T-helper 2 cell treated with Interferon-gamma antibody and Interleukin-4, amounts not matched to agents 100 ng/mL and 5 ng/mL, for 36 hours (primary cell): ENCODE data around the gene SPRR4. TPM values are rescaled to one million over a fixed set of nuclear protein-coding genes. Genes with fewer than 3 reads are reported as not detected.

Experiments
- intact Hi-C: fragments of 100-400 bp; cut with micrococcal nuclease; formaldehyde crosslinking; loops from one replicate; pipeline ENCODE4 v1.15.1; 2023
- total RNA-seq: library from RNA; stranded (reverse); gene quantifications from 2 replicates; pipeline ENCODE4 v1.2.3, GENCODE V29; 2022

Gene SPRR4, protein sequence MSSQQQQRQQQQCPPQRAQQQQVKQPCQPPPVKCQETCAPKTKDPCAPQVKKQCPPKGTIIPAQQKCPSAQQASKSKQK
- not detected in 2 replicates for total RNA-seq

DNA sequence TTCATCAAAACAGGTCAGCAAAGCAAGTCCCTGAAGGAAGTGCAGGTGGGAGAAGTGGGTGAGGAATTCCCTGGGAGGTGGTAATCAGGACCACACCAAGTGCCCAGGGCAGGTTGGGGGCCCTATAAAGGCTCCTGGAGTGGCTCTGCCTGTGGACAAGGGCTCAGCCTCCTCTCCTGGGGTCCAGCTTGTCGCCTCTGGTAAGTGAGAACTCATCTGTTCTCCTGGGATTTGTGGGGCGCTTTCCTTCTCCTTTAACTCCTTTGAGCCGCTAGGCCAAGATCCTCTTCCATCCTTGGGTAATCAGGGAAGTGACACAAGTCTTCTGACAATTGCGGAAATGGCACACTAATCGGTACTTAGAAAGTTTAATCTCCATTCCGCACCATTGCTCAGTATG lies at the start of gene SPRR4:
Gene SPRR4 (plus strand): TSS at position 154 of the 400 bp plus-strand sequence. CDS start 1,243 bp downstream, outside the sequence.
- intact Hi-C loops: loop anchor here (10.0 kb wide), 1 partner anchor 614 kb away; no protein-coding TSS in a partner anchor

- intact Hi-C loops: no loop called here
These were observed 46.3 kb upstream of the SPRR4 start for GRCh38 chr1:152924191-152924590.

GRCh38 chr1:152926091-152926490 lies 44.4 kb upstream of the SPRR4 start:
- intact Hi-C loops: no loop called here

DNA sequence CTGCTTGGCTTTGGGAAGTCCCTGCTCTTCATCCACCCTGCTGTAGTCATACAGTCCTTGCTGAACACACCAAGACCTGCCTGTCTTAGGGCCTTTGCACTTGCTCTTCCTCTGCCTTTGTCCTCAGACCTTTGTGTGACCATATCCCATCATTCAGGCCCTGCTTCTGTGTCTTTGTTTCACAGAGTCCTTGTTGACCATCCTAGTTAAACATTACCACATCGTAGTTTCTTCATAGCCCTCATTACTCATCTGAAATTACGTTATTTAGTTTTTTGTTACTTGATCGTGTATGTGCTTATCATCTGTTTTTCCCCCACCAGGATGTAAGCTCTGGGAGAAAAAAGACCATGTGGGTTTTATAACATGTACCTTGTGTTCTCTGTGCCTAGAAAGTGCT lies 41.8 kb upstream of the SPRR4 start:
- intact Hi-C loops: no loop called here

- intact Hi-C loops: no loop called here
These were observed 38.2 kb upstream of the SPRR4 start for GRCh38 chr1:152932170-152932811.

DNA sequence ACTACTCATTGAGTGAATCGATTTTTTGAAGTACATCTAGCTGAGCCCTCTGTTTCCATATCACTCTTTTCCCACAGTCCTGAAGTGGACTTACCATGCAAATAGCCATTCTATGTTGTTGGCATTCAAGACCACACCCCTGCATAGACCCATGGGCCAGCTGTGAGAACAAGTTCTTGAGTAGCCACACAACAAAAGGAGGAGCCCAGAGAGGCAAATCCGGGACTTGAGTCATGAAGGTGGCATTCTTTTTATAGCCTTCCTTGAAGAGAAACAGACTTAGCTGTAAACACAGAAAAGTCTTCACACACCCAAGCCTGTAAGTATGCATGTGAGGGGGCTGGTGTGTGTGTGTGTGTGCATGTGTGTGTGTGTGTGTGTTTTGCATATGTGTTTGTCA lies 37.3 kb upstream of the SPRR4 start:
- intact Hi-C loops: no loop called here

DNA sequence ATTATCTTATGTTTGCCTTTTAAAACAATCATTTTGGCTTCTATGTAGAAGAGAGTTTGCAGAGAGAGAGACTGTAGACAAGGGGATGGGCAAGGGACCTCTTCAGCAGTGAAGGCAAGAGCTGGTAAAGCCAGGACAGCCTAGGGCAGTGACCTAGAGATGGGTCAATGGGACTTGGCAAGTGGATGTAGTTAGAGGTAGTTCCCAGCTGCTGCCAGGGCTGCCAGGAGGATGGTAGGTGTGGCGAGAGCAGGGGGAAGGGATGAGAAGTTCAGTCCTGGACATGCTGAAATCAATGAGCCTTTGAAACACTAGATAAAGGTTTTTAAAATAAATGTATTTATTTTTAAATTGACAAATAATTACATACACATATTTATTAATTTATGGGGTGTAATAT lies 29.8 kb upstream of the SPRR4 start:
- intact Hi-C loops: no loop called here

GRCh38 chr1:152941037-152941711 lies 29.3 kb upstream of the SPRR4 start:
- intact Hi-C loops: no loop called here

- intact Hi-C loops: no loop called here
These were observed 28.3 kb upstream of the SPRR4 start for GRCh38 chr1:152942161-152942560.

GRCh38 chr1:152946248-152946647 lies 24.2 kb upstream of the SPRR4 start:
- intact Hi-C loops: no loop called here

- intact Hi-C loops: no loop called here
These were observed 23.7 kb upstream of the SPRR4 start, which contains the start of gene SPRR5 for GRCh38 chr1:152946651-152947256. Gene SPRR5 (plus strand): TSS chr1:152947206. CDS start chr1:152948555, 1,349 bp downstream.

GRCh38 chr1:152951711-152952110 lies 18.7 kb upstream of the SPRR4 start:
- intact Hi-C loops: no loop called here

DNA sequence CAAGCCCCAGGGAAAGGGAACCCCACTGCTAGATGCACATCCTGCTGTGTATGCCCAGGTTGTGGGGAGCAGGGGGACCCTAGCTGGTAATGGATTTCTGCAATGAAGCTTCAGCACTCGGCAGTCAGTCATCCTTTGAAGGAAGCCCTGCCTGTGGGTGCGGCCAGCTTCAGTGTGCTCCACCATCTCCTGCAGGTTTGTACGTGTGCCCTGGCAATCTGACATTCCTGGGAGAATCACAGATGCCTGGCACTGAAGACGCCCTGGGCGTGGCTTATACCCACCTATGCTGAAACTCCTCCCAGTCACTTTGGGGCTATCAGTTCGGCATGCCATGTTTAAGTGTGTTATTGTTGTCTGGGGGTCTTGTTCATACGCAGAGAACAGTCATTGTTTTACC lies 16.7 kb upstream of the SPRR4 start:
- intact Hi-C loops: no loop called here

DNA sequence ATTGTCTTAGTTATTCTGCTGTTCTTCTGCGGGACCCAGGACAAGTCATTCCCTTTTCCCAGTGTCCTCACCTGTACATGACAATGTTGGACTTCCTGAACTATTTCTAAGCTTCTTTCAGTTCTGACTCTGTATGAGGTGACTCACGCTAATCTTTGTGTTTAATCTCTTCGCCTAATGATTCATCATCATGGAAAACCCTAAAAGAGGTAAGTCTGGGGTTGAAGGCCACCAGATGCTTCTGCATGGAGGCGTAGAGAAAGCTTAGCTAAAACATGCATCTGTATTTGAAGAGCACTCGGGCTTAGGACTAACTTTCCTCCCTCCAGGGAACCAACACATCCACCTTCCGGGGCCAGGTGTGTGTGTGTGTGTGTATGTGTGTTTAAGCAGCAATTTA lies 16.0 kb upstream of the SPRR4 start:
- intact Hi-C loops: no loop called here

DNA sequence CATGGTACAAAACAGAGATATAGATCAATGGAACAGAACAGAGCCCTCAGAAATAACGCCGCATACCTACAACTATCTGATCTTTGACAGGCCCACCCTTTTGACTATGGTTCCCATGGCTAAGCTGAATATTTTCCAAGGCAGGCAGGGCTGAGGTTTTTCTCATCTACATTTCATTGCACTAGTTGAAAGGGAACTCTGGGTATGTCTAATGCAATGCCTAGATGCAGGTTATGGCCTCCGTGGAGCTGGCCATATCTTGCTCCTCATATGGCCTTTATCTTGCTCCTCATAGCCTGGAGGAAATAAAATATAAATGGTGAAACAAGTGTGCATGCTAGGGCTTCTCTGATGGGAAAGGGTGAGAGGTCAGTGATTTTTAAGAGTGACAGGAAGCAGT lies 12.9 kb upstream of the SPRR4 start:
- intact Hi-C loops: no loop called here

DNA sequence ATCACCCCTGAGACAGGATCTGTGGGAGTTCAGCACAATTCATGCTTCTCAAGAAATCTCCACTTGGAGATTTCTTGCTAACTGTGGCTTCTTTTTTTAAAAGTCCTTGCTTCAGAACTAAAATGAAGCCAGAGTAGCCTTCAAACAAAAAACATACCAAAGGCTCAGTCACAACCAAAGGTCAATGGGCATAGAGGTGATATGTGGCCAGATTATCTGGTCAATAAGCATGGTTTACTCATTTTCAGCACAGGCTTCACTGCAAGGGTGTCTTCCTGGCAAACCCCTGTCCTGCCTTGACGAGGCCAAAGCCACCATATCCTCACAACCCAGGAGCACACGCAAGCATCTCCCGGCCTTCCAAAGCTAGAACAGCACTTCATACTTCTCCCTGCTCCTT lies 11.2 kb upstream of the SPRR4 start:
- intact Hi-C loops: no loop called here

- intact Hi-C loops: no loop called here
These were observed 10.5 kb upstream of the SPRR4 start for GRCh38 chr1:152959801-152960451.

DNA sequence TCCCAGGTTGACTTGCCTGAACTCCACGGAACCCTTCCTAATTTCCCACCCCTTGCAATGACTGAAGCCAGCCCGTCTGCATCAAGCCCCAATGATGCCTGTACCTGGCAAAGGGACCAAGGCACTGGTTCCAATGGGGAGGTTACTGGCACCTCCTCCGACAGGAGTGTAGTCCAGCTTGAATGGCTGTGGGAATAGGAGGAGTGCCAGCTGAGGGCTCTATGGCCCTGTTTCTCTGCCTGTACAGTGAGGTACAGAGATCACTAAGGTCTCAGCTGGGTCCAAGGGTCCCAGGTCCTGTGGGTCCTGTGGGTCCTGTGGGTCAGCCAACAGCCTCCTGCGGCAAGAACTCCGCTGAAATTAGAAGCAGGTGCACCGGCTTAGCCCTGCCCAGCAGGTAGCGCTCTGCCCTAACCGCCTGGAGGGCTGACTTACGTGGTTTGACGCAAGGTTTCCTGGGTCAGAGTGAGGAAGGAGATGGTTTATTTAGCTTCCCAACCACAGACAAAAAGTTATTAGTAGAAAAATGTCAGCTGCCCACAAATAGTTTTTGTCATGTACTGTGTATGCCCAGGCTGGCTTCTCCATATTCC lies 9.9 kb upstream of the SPRR4 start:
- intact Hi-C loops: no loop called here

DNA sequence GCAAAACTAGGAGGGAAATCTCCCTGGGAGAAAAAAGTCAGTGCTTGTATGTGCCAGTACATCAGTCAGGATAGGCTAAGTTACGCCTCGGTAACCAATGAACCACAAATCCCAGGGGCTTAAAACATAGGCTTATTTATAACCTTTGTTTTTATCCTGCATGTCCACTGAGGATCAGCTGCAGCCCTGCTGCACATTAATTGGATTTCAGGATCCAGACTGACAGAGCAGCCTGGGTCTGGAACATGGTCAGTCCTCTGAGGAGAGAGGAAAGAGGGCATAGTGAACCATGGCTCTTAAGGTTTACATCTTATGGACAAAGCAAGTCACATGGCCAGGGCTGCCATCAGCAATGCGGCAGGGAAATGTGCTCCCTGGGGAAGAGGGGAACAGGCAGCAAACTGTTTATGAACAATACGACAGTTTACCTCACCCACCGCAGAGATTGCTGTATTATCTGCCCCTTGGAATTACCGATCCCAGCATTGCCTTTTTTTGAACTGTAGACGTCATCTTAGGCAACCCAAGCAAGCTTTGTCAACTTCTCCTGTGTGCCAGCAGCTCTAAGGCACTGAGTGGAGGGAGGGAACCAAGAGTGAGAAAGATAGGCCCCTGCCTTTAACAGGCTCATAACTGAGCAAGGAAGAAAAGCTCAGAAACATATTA lies 9.1 kb upstream of the SPRR4 start:
- intact Hi-C loops: no loop called here

- intact Hi-C loops: no loop called here
These were observed 7.5 kb upstream of the SPRR4 start for GRCh38 chr1:152962876-152963415.

DNA sequence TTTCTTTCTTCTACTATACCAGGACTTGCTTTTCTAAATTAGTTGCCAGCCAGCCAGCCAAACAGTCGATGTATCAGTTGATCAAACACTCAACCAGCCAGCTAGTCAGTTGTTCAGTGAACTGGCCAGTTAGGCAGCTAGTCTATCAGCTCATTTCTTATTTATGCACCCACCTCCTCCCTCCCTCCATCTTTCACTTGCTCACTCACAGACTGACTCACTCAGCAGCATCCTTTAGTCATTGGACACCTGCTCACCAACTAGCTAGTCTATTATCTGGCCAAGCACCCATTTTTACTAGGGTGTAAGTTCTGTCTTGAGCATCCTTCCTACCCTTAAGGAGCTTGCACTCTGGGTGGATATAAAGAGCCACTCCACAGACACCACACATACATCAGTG lies 5.9 kb upstream of the SPRR4 start:
- intact Hi-C loops: no loop called here
